K562 (cell line): ENCODE results near the gene KCNH2. TPM values are rescaled to one million over a fixed set of nuclear protein-coding genes. Genes with fewer than 3 reads are reported as not detected.

ENCODE experiments used
- ATAC-seq: fragments of 200-7000 bp; cut with Tn5 transposase; 3 replicates; pipeline ENCODE4 v1.9.1; 2020; ENCODE audit warnings: moderate library complexity
- BruUV-seq: library from RNA; stranded (reverse); fragments of 400-500 nt; replicated peaks from 2 replicates; lab custom pipeline; 2021; lab: Mats Ljungman, UMichigan
- CTCF ChIA-PET: fragments of 300-600 bp; formaldehyde crosslinking; extraction: SDS; loops from one replicate; lab custom pipeline; 2021; ENCODE audit warnings: low intra/inter-chr PET ratio; lab: Yijun Ruan, JAX
- POLR2A ChIA-PET: fragments of 300-600, 350-650 bp; sonication (Branson Sonifier 250); formaldehyde crosslinking; extraction: SDS; loops from one replicate; lab custom pipeline; 2021; ENCODE audit warnings: antibody characterized with exemption, inconsistent platforms; lab: Yijun Ruan, JAX
- DNase-seq, 4 experiments: peaks; one replicate each; pipeline versions ENCODE4 v3.0.0 to v3.0.0-alpha.2; 2011 to 2018; ENCODE audit warnings: low spot score in 3 of 4, mixed read lengths in 3 of 4; ENCODE audit errors: extremely low read depth in 1 of 4
- FAIRE-seq: peaks from 2 replicates; lab custom pipeline; 2011; peaks lifted over from hg19 to GRCh38; lab: Jason Lieb, UNC
- H2AFZ ChIP-seq: 2 replicates; pipeline ENCODE4 v1.6.0; 2011; ENCODE audit warnings: low read depth, low read length, control low read depth, inconsistent platforms
- H3K27ac ChIP-seq: fragments of 200-600 bp; 3 replicates; pipeline ENCODE4 v1.8.0; 2011; ENCODE audit warnings: low read depth, mild to moderate bottlenecking, control low read depth, inconsistent platforms, low read length, moderate library complexity, mixed read lengths; ENCODE audit errors: extremely low read depth
- H3K27me3 ChIP-seq, 2 experiments: fragments of 300-600 bp in 1 of 2; 2 replicates in 1 of 2; 3 replicates in 1 of 2; pipeline versions ENCODE4 v1.6.0 to v1.8.0; 2011; ENCODE audit warnings: inconsistent platforms in 2 of 2, low read length in 2 of 2, mild to moderate bottlenecking in 1 of 2, mixed read lengths in 1 of 2, moderate library complexity in 1 of 2; ENCODE audit not compliant: control insufficient read depth in 2 of 2, insufficient read depth in 2 of 2
- H3K36me3 ChIP-seq: fragments of 300-600 bp; 3 replicates; pipeline ENCODE4 v1.8.0; 2011; ENCODE audit warnings: mild to moderate bottlenecking, low read length, inconsistent platforms; ENCODE audit not compliant: control insufficient read depth, insufficient read depth
- H3K4me1 ChIP-seq, 2 experiments: fragments of 200-600 bp in 1 of 2; replicated peaks in 1 of 2; 2 replicates in 1 of 2; 3 replicates in 1 of 2; pipeline versions ENCODE4 v1.5.1 to v1.8.0; 2011; ENCODE audit warnings: inconsistent platforms in 2 of 2, low read length in 2 of 2, mild to moderate bottlenecking in 1 of 2, mixed read lengths in 1 of 2, moderate library complexity in 1 of 2; ENCODE audit not compliant: control insufficient read depth in 2 of 2, insufficient read depth in 2 of 2
- H3K4me2 ChIP-seq: 2 replicates; pipeline ENCODE4 v1.6.1; 2011; ENCODE audit warnings: low read length, control low read depth, inconsistent platforms, mixed read lengths; ENCODE audit not compliant: insufficient read depth
- H3K4me3 ChIP-seq: fragments of 200-600 bp; sonication (generic), shearing (Covaris generic); 2 replicates; pipeline ENCODE4 v1.5.1; 2016; ENCODE audit warnings: control low read depth, inconsistent platforms
- H3K79me2 ChIP-seq: fragments of 200-600 bp; 3 replicates; pipeline ENCODE4 v1.8.0; 2011; ENCODE audit warnings: low read length, inconsistent platforms; ENCODE audit not compliant: control insufficient read depth, insufficient read depth
- H3K9ac ChIP-seq, 2 experiments: 2 replicates each; pipeline versions ENCODE4 v1.6.0 to v1.6.1; 2011; ENCODE audit warnings: low read depth in 2 of 2, low read length in 2 of 2, control low read depth in 1 of 2, inconsistent platforms in 1 of 2, mild to moderate bottlenecking in 1 of 2, mixed read lengths in 1 of 2; ENCODE audit not compliant: insufficient read depth in 1 of 2
- H3K9me1 ChIP-seq: one replicate; pipeline ENCODE4 v1.6.0; 2011; ENCODE audit warnings: inconsistent platforms, mild to moderate bottlenecking, low read length, moderate library complexity; ENCODE audit not compliant: control insufficient read depth, insufficient read depth
- H3K9me3 ChIP-seq: replicated peaks from 2 replicates; pipeline ENCODE4 v1.5.1; 2011; ENCODE audit warnings: low read depth, low read length, inconsistent platforms; ENCODE audit not compliant: control insufficient read depth, insufficient read depth
- H4K20me1 ChIP-seq: replicated peaks from 2 replicates; pipeline ENCODE4 v1.6.1; 2011; ENCODE audit warnings: low read length, inconsistent platforms, mixed read lengths; ENCODE audit not compliant: control insufficient read depth, insufficient read depth
- ARID1B ChIP-seq: fragments of 450-650 bp; IDR thresholded peaks from 2 replicates; pipeline ENCODE4 v1.6.1; 2016; ENCODE audit warnings: antibody characterized with exemption, mild to moderate bottlenecking, inconsistent platforms
- CREB5 ChIP-seq: fragments of 250-450 bp; sonication (Bioruptor Pico); IDR thresholded peaks from 2 replicates; pipeline ENCODE4 v1.5.0; 2020; ENCODE audit warnings: mild to moderate bottlenecking
- HMGN3 ChIP-seq: IDR thresholded peaks from 2 replicates; pipeline ENCODE4 v1.6.1; 2011; ENCODE audit warnings: borderline replicate concordance, low read depth, mild to moderate bottlenecking, mixed read lengths, low read length; ENCODE audit not compliant: insufficient read length; ENCODE audit errors: extremely low read depth
- JUND ChIP-seq, 2 experiments: IDR thresholded peaks; 2 replicates in 1 of 2; 3 replicates in 1 of 2; pipeline ENCODE4 v1.6.1; 2011; ENCODE audit warnings: borderline replicate concordance in 2 of 2, low read depth in 2 of 2, low read length in 2 of 2, improper control_type of control experiment in 1 of 2, missing biosample characterization in 1 of 2, missing genetic modification characterization in 1 of 2, missing genetic modification reagents in 1 of 2
- MCM3 ChIP-seq: fragments of 450-650 bp; IDR thresholded peaks from 2 replicates; pipeline ENCODE4 v1.6.1; 2016
- MYNN ChIP-seq, 2 experiments: sonication (generic); formaldehyde crosslinking in 1 of 2; IDR thresholded peaks; 2 replicates each; pipeline versions ENCODE4 v1.5.0 to v1.6.1; 2016 to 2020; ENCODE audit warnings: antibody characterized with exemption in 1 of 2, missing genetic modification reagents in 1 of 2
- POLR2G ChIP-seq: fragments of 200-400 bp; formaldehyde crosslinking; IDR thresholded peaks from 2 replicates; pipeline ENCODE4 v1.6.1; 2017; ENCODE audit warnings: low read depth, mild to moderate bottlenecking, antibody characterized with exemption, low read length, moderate library complexity
- RBFOX2 ChIP-seq: fragments of 200-400 bp; formaldehyde crosslinking; IDR thresholded peaks from 2 replicates; pipeline ENCODE4 v1.6.1; 2017; ENCODE audit warnings: low read depth, mild to moderate bottlenecking, low read length, moderate library complexity
- RBM34 ChIP-seq: fragments of 200-400 bp; formaldehyde crosslinking; IDR thresholded peaks from 2 replicates; pipeline ENCODE4 v1.6.1; 2018; ENCODE audit warnings: low read length, borderline replicate concordance; ENCODE audit not compliant: insufficient read depth
- SP1 ChIP-seq: sonication (generic); formaldehyde crosslinking; IDR thresholded peaks from 2 replicates; pipeline ENCODE4 v1.8.1; 2022; ENCODE audit warnings: mild to moderate bottlenecking, missing genetic modification reagents
- SRSF1 ChIP-seq: fragments of 200-400 bp; formaldehyde crosslinking; IDR thresholded peaks from 2 replicates; pipeline ENCODE4 v1.6.1; 2017; ENCODE audit warnings: mild to moderate bottlenecking, low read depth, low read length, moderate library complexity
- TAL1 ChIP-seq: fragments of 450-650 bp; IDR thresholded peaks from 2 replicates; pipeline ENCODE4 v1.6.1; 2016; ENCODE audit warnings: mild to moderate bottlenecking
- TEAD4 ChIP-seq, 2 experiments: sonication (generic) in 1 of 2; formaldehyde crosslinking in 1 of 2; IDR thresholded peaks; 2 replicates each; pipeline versions ENCODE4 v1.6.1 to v1.8.0; 2012 to 2022; ENCODE audit warnings: borderline replicate concordance in 1 of 2, inconsistent platforms in 1 of 2, low read length in 1 of 2, mild to moderate bottlenecking in 1 of 2, missing genetic modification reagents in 1 of 2
- TOE1 ChIP-seq, 2 experiments: fragments of 450-650 bp in 1 of 2; sonication (generic) in 1 of 2; formaldehyde crosslinking in 1 of 2; IDR thresholded peaks; 2 replicates each; pipeline versions ENCODE4 v1.7.1 to v1.8.0; 2016 to 2022; ENCODE audit warnings: borderline replicate concordance in 2 of 2, mild to moderate bottlenecking in 2 of 2, antibody characterized with exemption in 1 of 2, inconsistent platforms in 1 of 2, low read depth in 1 of 2, missing genetic modification reagents in 1 of 2, moderate library complexity in 1 of 2
- ZBED1 ChIP-seq: IDR thresholded peaks from 2 replicates; pipeline ENCODE4 v1.6.1; 2014
- ZBTB1 ChIP-seq: sonication (generic); formaldehyde crosslinking; IDR thresholded peaks from 2 replicates; pipeline ENCODE4 v1.8.1; 2023; ENCODE audit warnings: missing genetic modification reagents, low read depth, mild to moderate bottlenecking, borderline replicate concordance
- ZNF24 ChIP-seq: fragments of 450-650 bp; IDR thresholded peaks from 2 replicates; pipeline ENCODE4 v1.6.1; 2016
- ZNF507 ChIP-seq: conservative IDR thresholded peaks from 2 replicates; pipeline ENCODE4 v1.6.1; 2017; ENCODE audit warnings: missing genetic modification characterization, missing compliant biosample characterization
- ZNF655 ChIP-seq: fragments of 250-450 bp; sonication (Bioruptor Pico); IDR thresholded peaks from 2 replicates; pipeline ENCODE4 v1.5.0; 2021
- ZNF668 ChIP-seq: fragments of 250-450 bp; sonication (Bioruptor Pico); IDR thresholded peaks from 2 replicates; pipeline ENCODE4 v1.8.0; 2022; ENCODE audit warnings: mild to moderate bottlenecking, inconsistent platforms
- ZNF77 ChIP-seq: fragments of 250-450 bp; sonication (Bioruptor Pico); IDR thresholded peaks from 2 replicates; pipeline ENCODE4 v1.5.0; 2020
- WGBS: fragments of 100-300 bp; shearing (Covaris generic); methylation state at CpG from one replicate; pipeline ENCODE4 v1.1.6; 2016; ENCODE audit warnings: low coverage, mixed read lengths; ENCODE audit not compliant: insufficient coverage; ENCODE audit errors: missing lambda C conversion rate; 5-methylcytosine and 5-hydroxymethylcytosine counted together
- in situ Hi-C: fragments of 300-500 bp; cut with MboI; formaldehyde crosslinking; loops from 4 replicates; pipeline ENCODE4 v1.15.0; 2018; ENCODE audit warnings: inconsistent platforms, mixed read lengths
- intact Hi-C: fragments of 100-400 bp; cut with micrococcal nuclease; formaldehyde crosslinking; loops from 2 replicates; pipeline ENCODE4 v1.14.2; 2022
- polyA plus RNA-seq, 8 experiments: library from polyadenylated mRNA; depleted of rRNA in 4 of 8; stranded (reverse) in 5 of 8; unstranded in 3 of 8; fragments of >200 nt; fragmentation: Nextera tagmentation in 2 of 8; fragmentation: Illumina TruSeq in 1 of 8; extraction: Ambion mirVana in 2 of 8; extraction: Trizol in 1 of 8; gene quantifications; 2 replicates each; pipeline versions ENCODE4 v1.2.1 to v1.2.3, GENCODE V29; 2011 to 2014; ENCODE audit warnings: inconsistent platforms in 1 of 8, missing spikeins in 1 of 8
- total RNA-seq, 7 experiments: library from RNA; depleted of rRNA in 6 of 7; stranded (reverse); fragments of >200 nt in 6 of 7; fragmentation: Illumina TruSeq in 2 of 7; extraction: Trizol in 2 of 7; gene quantifications; 2 replicates each; pipeline versions ENCODE4 v1.2.1 to v1.2.3, GENCODE V29; 2011 to 2021; ENCODE audit warnings: low replicate concordance in 1 of 7

The KCNH2 gene
- total and polyA plus RNA-seq, 9 of the 15 experiments (the other 6 are each of a cell fraction or from before 2014, with no cell fraction given) = 18.1 to 368 (median 218) TPM

DNA sequence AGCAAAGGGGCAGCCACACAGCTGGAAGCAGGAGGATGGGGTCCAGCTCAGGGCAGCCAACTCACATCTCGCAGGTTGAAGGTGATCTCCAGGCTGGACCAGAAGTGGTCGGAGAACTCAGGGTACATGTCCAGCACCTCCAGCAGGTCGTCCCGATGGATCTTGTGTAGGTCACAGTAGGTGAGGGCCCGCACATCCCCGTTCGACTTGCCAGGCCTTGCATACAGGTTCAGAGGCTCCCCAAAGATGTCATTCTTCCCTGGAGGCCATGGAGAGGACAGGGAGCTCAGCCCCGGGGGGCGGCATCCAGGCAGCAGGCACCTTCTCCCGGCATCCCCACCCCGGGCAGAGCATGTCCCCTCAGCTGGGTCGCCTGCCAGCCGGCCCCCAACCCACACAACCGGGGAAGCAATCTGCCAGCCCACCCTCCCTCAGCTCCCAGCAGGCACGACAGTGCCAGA lies 29.3 kb downstream of the KCNH2 start:
- Histone ChIP-seq H3K9ac (peak overlapping the region; percentile 29 to 80; a peak in 3 of 4 replicates), H3K4me2 (peak overlapping the region; percentile 32), H3K9me1 (peaks cover 16% of the 10 kb centered on the region), H2AFZ (no peak overlapping the region), H3K4me1 (peaks cover 53 to 99% of the 10 kb centered on the region in 2 experiments), H3K36me3 (peaks cover 100% of the 10 kb centered on the region), H3K79me2 (peaks cover 59% of the 10 kb centered on the region), H4K20me1 (peaks cover 14% of the 10 kb centered on the region; the same call in 1 of the 2 replicates), H3K9me3 (no peaks in the 10 kb centered on the region), H3K4me3 (no peak overlapping the region), H3K27ac (peak overlapping the region; percentile 38; the same call in 2 of the 3 replicates), H3K27me3 (no peaks in the 10 kb centered on the region)
- intact Hi-C loops = no loop called here
- ChIA-PET POLR2A (interaction anchor here (0.6 to 2.5 kb wide), 7 partner anchors 9 to 291 kb away, joined by 3 to 11 read pairs (median 4); no protein-coding TSS in a partner anchor), CTCF (no interaction called here)
- DNase-seq = no peak
- ATAC-seq = peak; percentile 1; the same call in 1 of the 3 replicates
- in situ Hi-C loops = no loop called here
- no TSS peak for BruUV-seq
- no peak for FAIRE-seq
- 81% methylated on average over 15 of the region's 15 CpGs for WGBS
- TF ChIP-seq ZNF668 (CRISPR knock-in tag) (no peak), TEAD4 (IDR thresholded peaks at IDR 0.05; ENCODE audit: low read length) (no peak), TEAD4 (CRISPR knock-in tag; IDR thresholded peaks at IDR 0.05; ENCODE audit: borderline replicate concordance) (no peak), TAL1 (no peak), RBFOX2 (peak; percentile 65), POLR2G (peak; percentile 80), SRSF1 (no peak), JUND (IDR thresholded peaks at IDR 0.05; ENCODE audit: borderline replicate concordance, low read depth, low read length) (no peak), JUND (tag; IDR thresholded peaks at IDR 0.05; ENCODE audit: borderline replicate concordance, low read depth, low read length) (no peak), SP1 (CRISPR knock-in tag) (0 out of 2 replicates have a peak, but pooled peaks have one; percentile 34), ZBED1 (no peak), ZNF655 (CRISPR knock-in tag) (no peak), CREB5 (CRISPR knock-in tag) (no peak), ZBTB1 (CRISPR knock-in tag) (no peak), ZNF77 (CRISPR knock-in tag) (no peak), MYNN (IDR thresholded peaks at IDR 0.05) (0 out of 2 replicates have a peak, but pooled peaks have one; percentile 53), MYNN (CRISPR knock-in tag; IDR thresholded peaks at IDR 0.05) (no peak), TOE1 (IDR thresholded peaks at IDR 0.05; ENCODE audit: borderline replicate concordance) (no peak), TOE1 (CRISPR knock-in tag; IDR thresholded peaks at IDR 0.05; ENCODE audit: borderline replicate concordance, low read depth) (no peak), ARID1B (no peak), RBM34 (no peak), ZNF507 (no peak), HMGN3 (peak; percentile 16), MCM3 (no peak), ZNF24 (no peak)
